Measurements from ENCODE around the gene HOXC5.

Gene HOXC5

GRCh38 chr12:54032627-54033100 is at the start of gene HOXC5:
Gene HOXC5 (plus strand): TSS chr12:54033050. CDS start chr12:54033123, 73 bp downstream.
- peak; percentile 94 for DNase-seq

- DNase-seq, result no peak
Observed at GRCh38 chr12:53983568-53983949, 49.3 kb upstream of the HOXC5 start.

- no peak for DNase-seq
Observed at GRCh38 chr12:53983950-53984572, 48.8 kb upstream of the HOXC5 start.

- peak; percentile 85 for DNase-seq
Observed at GRCh38 chr12:53984901-53985691, 47.8 kb upstream of the HOXC5 start, which contains the start of gene HOXC10. Gene HOXC10 (plus strand): TSS chr12:53985146. CDS start chr12:53985260, 114 bp downstream.

GRCh38 chr12:53985692-53985993 is 47.2 kb upstream of the HOXC5 start:
- peak; percentile 68 for DNase-seq

GRCh38 chr12:53985994-53986685 is 46.7 kb upstream of the HOXC5 start:
- DNase-seq, result no peak

- peak; percentile 49 for DNase-seq
Observed at GRCh38 chr12:53986686-53987483, 46.0 kb upstream of the HOXC5 start.

GRCh38 chr12:53987787-53988230 is 45.0 kb upstream of the HOXC5 start:
- DNase-seq, result no peak

- no peak for DNase-seq
Observed at GRCh38 chr12:53988541-53989226, 44.2 kb upstream of the HOXC5 start.

GRCh38 chr12:53989227-53990113 is 43.4 kb upstream of the HOXC5 start:
- DNase-seq, result no peak

GRCh38 chr12:53990311-53991076 is 42.4 kb upstream of the HOXC5 start:
- no peak for DNase-seq

- DNase-seq, result no peak
Observed at GRCh38 chr12:53991077-53991460, 41.8 kb upstream of the HOXC5 start.

GRCh38 chr12:53992377-53992889 is 40.4 kb upstream of the HOXC5 start:
- no peak for DNase-seq

GRCh38 chr12:53993162-53994008 is 39.5 kb upstream of the HOXC5 start:
- DNase-seq, result no peak

- no peak for DNase-seq
Observed at GRCh38 chr12:53994009-53994263, 38.9 kb upstream of the HOXC5 start.

GRCh38 chr12:53994264-53995001 is 38.4 kb upstream of the HOXC5 start:
- DNase-seq, result no peak

- no peak for DNase-seq
Observed at GRCh38 chr12:53995002-53995377, 37.9 kb upstream of the HOXC5 start.

GRCh38 chr12:53995378-53996239 is 37.2 kb upstream of the HOXC5 start:
- DNase-seq, result no peak

Measured in retina (tissue), 1 donor.